HepG2 (cell line): ENCODE results near the gene DQX1. TPM values are rescaled to one million over a fixed set of nuclear protein-coding genes. Genes with fewer than 3 reads are reported as not detected.

Experiments
- ATF2 ChIP-seq: sonication (generic); formaldehyde crosslinking; IDR thresholded peaks from 2 replicates; pipeline ENCODE4 v1.4.0; 2020; ENCODE audit warnings: missing genetic modification reagents
- BRCA1 ChIP-seq: sonication (generic); formaldehyde crosslinking; IDR thresholded peaks from 2 replicates; pipeline ENCODE4 v1.4.0; 2020; ENCODE audit warnings: missing genetic modification reagents
- DZIP1 ChIP-seq: sonication (generic); formaldehyde crosslinking; IDR thresholded peaks from 2 replicates; pipeline ENCODE4 v1.5.0; 2020; ENCODE audit warnings: mild to moderate bottlenecking, missing genetic modification reagents
- MIER2 ChIP-seq: IDR thresholded peaks from 2 replicates; pipeline ENCODE4 v1.6.1; 2016; ENCODE audit warnings: missing biosample characterization, missing genetic modification reagents
- MXI1 ChIP-seq: IDR thresholded peaks from 3 replicates; pipeline ENCODE4 v1.6.1; 2012; ENCODE audit warnings: low read depth, low read length, inconsistent platforms, borderline replicate concordance
- MYPOP ChIP-seq: sonication (generic); formaldehyde crosslinking; IDR thresholded peaks from 2 replicates; pipeline ENCODE4 v1.8.1; 2023; ENCODE audit warnings: mild to moderate bottlenecking, moderate library complexity, missing genetic modification reagents
- NR2F1 ChIP-seq, 2 experiments: fragments of 450-650 bp in 1 of 2; formaldehyde crosslinking in 1 of 2; IDR thresholded peaks; 2 replicates each; pipeline versions ENCODE4 v1.5.0 to v1.6.1; 2016 to 2020; ENCODE audit warnings: mild to moderate bottlenecking in 1 of 2, missing compliant biosample characterization in 1 of 2, missing genetic modification reagents in 1 of 2, moderate library complexity in 1 of 2
- PITX1 ChIP-seq: sonication (generic); formaldehyde crosslinking; IDR thresholded peaks from 2 replicates; pipeline ENCODE4 v1.5.1; 2020; ENCODE audit warnings: mild to moderate bottlenecking, missing genetic modification reagents
- RBM22 ChIP-seq: fragments of 200-400 bp; formaldehyde crosslinking; optimal IDR thresholded peaks from 2 replicates; pipeline ENCODE3; 2017; ENCODE audit warnings: mild to moderate bottlenecking, low read length, moderate library complexity
- SP4 ChIP-seq: sonication (generic); formaldehyde crosslinking; IDR thresholded peaks from 2 replicates; pipeline ENCODE4 v1.8.1; 2023; ENCODE audit warnings: mild to moderate bottlenecking, missing genetic modification reagents
- THRA ChIP-seq: sonication (generic); formaldehyde crosslinking; IDR thresholded peaks from 2 replicates; pipeline ENCODE4 v1.4.0; 2020; ENCODE audit warnings: missing genetic modification reagents, borderline replicate concordance
- XRCC5 ChIP-seq: fragments of 200-400 bp; formaldehyde crosslinking; optimal IDR thresholded peaks from 2 replicates; pipeline ENCODE3; 2017; ENCODE audit warnings: mild to moderate bottlenecking, low read length
- ZBTB7B ChIP-seq: sonication (generic); formaldehyde crosslinking; IDR thresholded peaks from 2 replicates; pipeline ENCODE4 v1.4.0; 2020; ENCODE audit warnings: missing genetic modification reagents
- ZNF12 ChIP-seq: sonication (generic); formaldehyde crosslinking; IDR thresholded peaks from 2 replicates; pipeline ENCODE4 v1.5.0; 2020; ENCODE audit warnings: missing genetic modification reagents
- ZNF234 ChIP-seq: sonication (generic); formaldehyde crosslinking; conservative IDR thresholded peaks from 2 replicates; pipeline ENCODE4 v1.5.1; 2020; ENCODE audit warnings: mild to moderate bottlenecking, missing genetic modification reagents
- ZNF274 ChIP-seq: sonication (generic); formaldehyde crosslinking; IDR thresholded peaks from 2 replicates; pipeline ENCODE4 v1.5.1; 2020; ENCODE audit warnings: mild to moderate bottlenecking, missing genetic modification reagents
- ZNF33A ChIP-seq: sonication (generic); formaldehyde crosslinking; IDR thresholded peaks from 2 replicates; pipeline ENCODE4 v1.5.1; 2020; ENCODE audit warnings: missing genetic modification reagents, mild to moderate bottlenecking, moderate library complexity, borderline replicate concordance
- ZNF550 ChIP-seq: sonication (generic); formaldehyde crosslinking; IDR thresholded peaks from 2 replicates; pipeline ENCODE4 v1.4.0; 2020; ENCODE audit warnings: mild to moderate bottlenecking, missing genetic modification reagents, borderline replicate concordance
- ZNF616 ChIP-seq: sonication (generic); formaldehyde crosslinking; IDR thresholded peaks from 2 replicates; pipeline ENCODE4 v1.5.0; 2020; ENCODE audit warnings: low read depth, mild to moderate bottlenecking, missing genetic modification reagents
- ZNF83 ChIP-seq: sonication (generic); formaldehyde crosslinking; IDR thresholded peaks from 2 replicates; pipeline ENCODE4 v1.4.0; 2020; ENCODE audit warnings: missing genetic modification reagents, mild to moderate bottlenecking, borderline replicate concordance
- polyA plus RNA-seq, 8 experiments: library from polyadenylated mRNA; depleted of rRNA in 3 of 8; stranded (reverse) in 7 of 8; unstranded in 1 of 8; fragments of >200 nt; fragmentation: Illumina TruSeq in 4 of 8; extraction: Trizol in 4 of 8; gene quantifications; 2 replicates each; pipeline versions ENCODE4 v1.2.1 to v1.2.3, GENCODE V29; 2011 to 2016; ENCODE audit warnings: low read depth in 4 of 8, missing spikeins in 1 of 8, mixed read lengths in 1 of 8; ENCODE audit not compliant: insufficient read depth in 1 of 8
- total RNA-seq, 5 experiments: library from RNA; depleted of rRNA; stranded (reverse); fragments of >200 nt; fragmentation: Illumina TruSeq; extraction: Trizol; gene quantifications; 2 replicates each; pipeline ENCODE4 v1.2.3, GENCODE V29; 2016; ENCODE audit warnings: low read depth in 1 of 5

DQX1 gene
- total and polyA plus RNA-seq, 2 of the 13 experiments (the other 11 are each of a cell fraction or from before 2014, with no cell fraction given), result 27.6 to 89.8 TPM

GRCh38 chr2:74552914-74553811 lies 27.1 kb upstream of the DQX1 start (continued):
- TF ChIP-seq ZNF274 (peak; percentile 73; the same call in 1 of the 2 replicates), NR2F1 (CRISPR knock-in tag; IDR thresholded peaks at IDR 0.05) (peak in 1 of 2 experiments; percentile 45; a peak in 1 of 4 replicates), ZNF234 (CRISPR knock-in tag) (no peak), ZNF83 (CRISPR knock-in tag) (0 out of 2 replicates have a peak, but pooled peaks have one; percentile 38), MYPOP (CRISPR knock-in tag) (no peak), ZNF12 (no peak), ATF2 (no peak), DZIP1 (CRISPR knock-in tag) (no peak), XRCC5 (no peak), RBM22 (no peak), SP4 (CRISPR knock-in tag) (0 out of 2 replicates have a peak, but pooled peaks have one; percentile 49), BRCA1 (CRISPR knock-in tag) (no peak), ZNF33A (no peak), MIER2 (CRISPR knock-in tag) (no peak), ZNF550 (CRISPR knock-in tag) (no peak), PITX1 (CRISPR knock-in tag) (0 out of 2 replicates have a peak, but pooled peaks have one; percentile 23), ZNF616 (CRISPR knock-in tag) (no peak), ZBTB7B (no peak), MXI1 (no peak), THRA (no peak)
